ENCODE data around the gene TBC1D5. TPM values are rescaled to one million over a fixed set of nuclear protein-coding genes. Genes with fewer than 3 reads are reported as not detected.

TBC1D5 gene
- polyA plus RNA-seq, 2 of the 4 experiments (the other 2 are of a cell fraction), result 36.7 to 72.2 TPM

DNA sequence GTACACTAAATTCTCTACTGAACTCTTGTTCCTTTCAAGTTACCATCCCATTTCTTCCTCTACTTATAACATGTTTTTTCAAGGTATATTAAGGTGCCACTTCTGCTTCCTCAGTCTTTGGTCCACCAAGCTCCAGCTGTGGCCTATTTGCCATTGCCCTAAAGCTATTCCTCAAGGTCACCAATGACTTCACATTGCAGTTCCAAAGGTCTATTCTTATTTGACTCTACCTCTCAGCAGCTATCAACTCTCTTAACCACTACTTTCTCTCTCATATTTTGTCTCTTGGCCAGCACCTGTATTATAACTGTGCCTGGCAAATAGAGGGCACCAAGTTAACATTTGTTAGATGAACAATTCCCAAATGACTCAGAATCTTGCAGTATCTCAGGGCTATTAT lies 503.0 kb downstream of the TBC1D5 start:
- FAIRE-seq (no peak), ATAC-seq (no peak), DNase-seq (ENCODE audit: low read depth in 1 of 2, low spot score in 1 of 2) (no peak)
- Histone ChIP-seq H3K9me3 (no peaks in the 10 kb centered on the region), H3K4me1 (no peaks in the 10 kb centered on the region), H3K4me3 (no peak overlapping the region), H3K27ac (no peak overlapping the region), H3K4me2 (no peak overlapping the region)
- ChIA-PET CTCF (no interaction called here), POLR2A (no interaction called here)
- TF ChIP-seq CHD2 (IDR thresholded peaks at IDR 0.05; ENCODE audit: low read length, partially characterized antibody) (no peak), POLR2AphosphoS2 (conservative IDR thresholded peaks at IDR 0.05; ENCODE audit: low read length) (no peak), RCOR1 (IDR thresholded peaks at IDR 0.05; ENCODE audit: low read depth, low read length) (no peak), ZFP36 (IDR thresholded peaks at IDR 0.05; ENCODE audit: borderline replicate concordance, partially characterized antibody) (no peak), ESRRA (IDR thresholded peaks at IDR 0.05; ENCODE audit: borderline replicate concordance, low read length) (no peak), TFCP2L1 (CRISPR knock-in tag; IDR thresholded peaks at IDR 0.05) (no peak), MYC (IDR thresholded peaks at IDR 0.05; ENCODE audit: borderline replicate concordance, low read length) (no peak)
- TF ChIP-seq, protein P1, sequence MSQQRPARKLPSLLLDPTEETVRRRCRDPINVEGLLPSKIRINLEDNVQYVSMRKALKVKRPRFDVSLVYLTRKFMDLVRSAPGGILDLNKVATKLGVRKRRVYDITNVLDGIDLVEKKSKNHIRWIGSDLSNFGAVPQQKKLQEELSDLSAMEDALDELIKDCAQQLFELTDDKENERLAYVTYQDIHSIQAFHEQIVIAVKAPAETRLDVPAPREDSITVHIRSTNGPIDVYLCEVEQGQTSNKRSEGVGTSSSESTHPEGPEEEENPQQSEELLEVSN (IDR thresholded peaks at IDR 0.05; ENCODE audit: borderline replicate concordance, low read depth), result no peak
- TF ChIP-seq, protein P2, sequence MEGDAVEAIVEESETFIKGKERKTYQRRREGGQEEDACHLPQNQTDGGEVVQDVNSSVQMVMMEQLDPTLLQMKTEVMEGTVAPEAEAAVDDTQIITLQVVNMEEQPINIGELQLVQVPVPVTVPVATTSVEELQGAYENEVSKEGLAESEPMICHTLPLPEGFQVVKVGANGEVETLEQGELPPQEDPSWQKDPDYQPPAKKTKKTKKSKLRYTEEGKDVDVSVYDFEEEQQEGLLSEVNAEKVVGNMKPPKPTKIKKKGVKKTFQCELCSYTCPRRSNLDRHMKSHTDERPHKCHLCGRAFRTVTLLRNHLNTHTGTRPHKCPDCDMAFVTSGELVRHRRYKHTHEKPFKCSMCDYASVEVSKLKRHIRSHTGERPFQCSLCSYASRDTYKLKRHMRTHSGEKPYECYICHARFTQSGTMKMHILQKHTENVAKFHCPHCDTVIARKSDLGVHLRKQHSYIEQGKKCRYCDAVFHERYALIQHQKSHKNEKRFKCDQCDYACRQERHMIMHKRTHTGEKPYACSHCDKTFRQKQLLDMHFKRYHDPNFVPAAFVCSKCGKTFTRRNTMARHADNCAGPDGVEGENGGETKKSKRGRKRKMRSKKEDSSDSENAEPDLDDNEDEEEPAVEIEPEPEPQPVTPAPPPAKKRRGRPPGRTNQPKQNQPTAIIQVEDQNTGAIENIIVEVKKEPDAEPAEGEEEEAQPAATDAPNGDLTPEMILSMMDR (IDR thresholded peaks at IDR 0.05), result no peak

DNA sequence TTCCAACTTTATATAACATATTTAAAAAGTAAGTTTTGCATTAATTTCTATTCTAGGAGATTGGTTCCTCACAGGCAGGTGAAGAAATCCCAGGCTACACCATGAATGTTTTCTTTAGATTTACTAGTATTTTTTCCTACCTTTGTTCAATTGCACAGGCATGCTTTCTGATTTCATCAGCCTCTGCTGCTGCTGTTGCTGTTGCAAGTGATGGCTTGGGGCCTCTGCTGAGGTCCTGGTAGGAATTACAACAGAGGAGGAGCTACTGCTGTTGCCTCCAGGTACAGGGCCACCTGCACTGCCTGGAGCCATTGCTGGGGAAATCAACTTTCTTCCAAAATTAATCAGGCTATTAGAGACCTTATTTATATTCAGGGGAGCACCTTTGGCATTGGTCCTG lies 504.4 kb downstream of the TBC1D5 start:
- ATAC-seq (no peak), FAIRE-seq (no peak), DNase-seq (ENCODE audit: low read depth in 1 of 2, low spot score in 1 of 2) (no peak)
- Histone ChIP-seq H3K4me1 (no peaks in the 10 kb centered on the region), H3K9me3 (no peaks in the 10 kb centered on the region), H3K4me3 (no peak overlapping the region), H3K27ac (no peak overlapping the region), H3K4me2 (no peak overlapping the region)
- ChIA-PET POLR2A (no interaction called here), CTCF (no interaction called here)
- TF ChIP-seq CEBPB (IDR thresholded peaks at IDR 0.05) (no peak), NFE2L2 (conservative IDR thresholded peaks at IDR 0.05; ENCODE audit: low read length) (no peak), HOXB5 (CRISPR knock-in tag; IDR thresholded peaks at IDR 0.05) (no peak), MYC (IDR thresholded peaks at IDR 0.05; ENCODE audit: borderline replicate concordance, low read length) (no peak), CBX2 (IDR thresholded peaks at IDR 0.05; ENCODE audit: borderline replicate concordance, low read depth) (no peak), CHD4 (IDR thresholded peaks at IDR 0.05; ENCODE audit: borderline replicate concordance) (no peak), NPAS2 (CRISPR knock-in tag; IDR thresholded peaks at IDR 0.05; ENCODE audit: borderline replicate concordance) (no peak), FOSL2 (IDR thresholded peaks at IDR 0.05) (no peak), FOSL2 (CRISPR knock-in tag; IDR thresholded peaks at IDR 0.05) (no peak), KDM1A (IDR thresholded peaks at IDR 0.05; ENCODE audit: low read depth) (no peak), TP53 (CRISPR knock-in tag; IDR thresholded peaks at IDR 0.05) (no peak), HEYL (CRISPR knock-in tag; IDR thresholded peaks at IDR 0.05) (no peak)
- TF ChIP-seq, protein P3, sequence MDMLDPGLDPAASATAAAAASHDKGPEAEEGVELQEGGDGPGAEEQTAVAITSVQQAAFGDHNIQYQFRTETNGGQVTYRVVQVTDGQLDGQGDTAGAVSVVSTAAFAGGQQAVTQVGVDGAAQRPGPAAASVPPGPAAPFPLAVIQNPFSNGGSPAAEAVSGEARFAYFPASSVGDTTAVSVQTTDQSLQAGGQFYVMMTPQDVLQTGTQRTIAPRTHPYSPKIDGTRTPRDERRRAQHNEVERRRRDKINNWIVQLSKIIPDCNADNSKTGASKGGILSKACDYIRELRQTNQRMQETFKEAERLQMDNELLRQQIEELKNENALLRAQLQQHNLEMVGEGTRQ (IDR thresholded peaks at IDR 0.05), result no peak
- TF ChIP-seq, protein P4, sequence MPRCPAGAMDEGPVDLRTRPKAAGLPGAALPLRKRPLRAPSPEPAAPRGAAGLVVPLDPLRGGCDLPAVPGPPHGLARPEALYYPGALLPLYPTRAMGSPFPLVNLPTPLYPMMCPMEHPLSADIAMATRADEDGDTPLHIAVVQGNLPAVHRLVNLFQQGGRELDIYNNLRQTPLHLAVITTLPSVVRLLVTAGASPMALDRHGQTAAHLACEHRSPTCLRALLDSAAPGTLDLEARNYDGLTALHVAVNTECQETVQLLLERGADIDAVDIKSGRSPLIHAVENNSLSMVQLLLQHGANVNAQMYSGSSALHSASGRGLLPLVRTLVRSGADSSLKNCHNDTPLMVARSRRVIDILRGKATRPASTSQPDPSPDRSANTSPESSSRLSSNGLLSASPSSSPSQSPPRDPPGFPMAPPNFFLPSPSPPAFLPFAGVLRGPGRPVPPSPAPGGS (IDR thresholded peaks at IDR 0.05), result no peak
- TF ChIP-seq, protein P5, sequence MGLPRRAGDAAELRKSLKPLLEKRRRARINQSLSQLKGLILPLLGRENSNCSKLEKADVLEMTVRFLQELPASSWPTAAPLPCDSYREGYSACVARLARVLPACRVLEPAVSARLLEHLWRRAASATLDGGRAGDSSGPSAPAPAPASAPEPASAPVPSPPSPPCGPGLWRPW (IDR thresholded peaks at IDR 0.05), result no peak
- TF ChIP-seq, protein P6, sequence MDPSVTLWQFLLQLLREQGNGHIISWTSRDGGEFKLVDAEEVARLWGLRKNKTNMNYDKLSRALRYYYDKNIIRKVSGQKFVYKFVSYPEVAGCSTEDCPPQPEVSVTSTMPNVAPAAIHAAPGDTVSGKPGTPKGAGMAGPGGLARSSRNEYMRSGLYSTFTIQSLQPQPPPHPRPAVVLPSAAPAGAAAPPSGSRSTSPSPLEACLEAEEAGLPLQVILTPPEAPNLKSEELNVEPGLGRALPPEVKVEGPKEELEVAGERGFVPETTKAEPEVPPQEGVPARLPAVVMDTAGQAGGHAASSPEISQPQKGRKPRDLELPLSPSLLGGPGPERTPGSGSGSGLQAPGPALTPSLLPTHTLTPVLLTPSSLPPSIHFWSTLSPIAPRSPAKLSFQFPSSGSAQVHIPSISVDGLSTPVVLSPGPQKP (IDR thresholded peaks at IDR 0.05; ENCODE audit: low read depth, low read length), result no peak

Measured in A549 (cell line).